HEK293 (cell line): Measurements from ENCODE around the gene KLK15.

Source experiments
- KLF16 ChIP-seq: fragments of 450-650 bp; formaldehyde crosslinking; IDR thresholded peaks from 2 replicates; pipeline ENCODE4 v1.5.1; 2017; ENCODE audit warnings: missing biosample characterization, missing genetic modification characterization
- MEIS1 ChIP-seq: sonication (generic); formaldehyde crosslinking; IDR thresholded peaks from 2 replicates; pipeline ENCODE4 v1.8.1; 2022; ENCODE audit warnings: missing genetic modification reagents, mild to moderate bottlenecking, borderline replicate concordance
- MZF1 ChIP-seq: fragments of 450-650 bp; formaldehyde crosslinking; IDR thresholded peaks from 2 replicates; pipeline ENCODE4 v1.5.1; 2017; ENCODE audit warnings: missing biosample characterization, missing genetic modification characterization, borderline replicate concordance
- SETDB1 ChIP-seq: IDR thresholded peaks from one replicate; pipeline ENCODE4 v1.6.1; 2017; ENCODE audit warnings: mild to moderate bottlenecking, low read length, moderate library complexity, mixed read lengths; ENCODE audit not compliant: insufficient read length
- SP3 ChIP-seq: fragments of 450-650 bp; formaldehyde crosslinking; IDR thresholded peaks from 2 replicates; pipeline ENCODE4 v1.5.1; 2016; ENCODE audit warnings: missing biosample characterization, missing genetic modification characterization
- ZBTB17 ChIP-seq: fragments of 450-650 bp; formaldehyde crosslinking; IDR thresholded peaks from 2 replicates; pipeline ENCODE4 v1.5.1; 2016; ENCODE audit warnings: missing biosample characterization, missing genetic modification characterization
- ZBTB20 ChIP-seq: fragments of 450-650 bp; formaldehyde crosslinking; IDR thresholded peaks from 2 replicates; pipeline ENCODE4 v1.5.1; 2016; ENCODE audit warnings: missing biosample characterization, missing genetic modification characterization
- ZFP3 ChIP-seq: fragments of 450-650 bp; formaldehyde crosslinking; IDR thresholded peaks from 2 replicates; pipeline ENCODE4 v1.5.1; 2016; ENCODE audit warnings: low read depth, missing biosample characterization, missing genetic modification characterization
- ZNF146 ChIP-seq: fragments of 450-650 bp; formaldehyde crosslinking; IDR thresholded peaks from 2 replicates; pipeline ENCODE4 v1.5.1; 2016; ENCODE audit warnings: missing biosample characterization, missing genetic modification characterization
- ZNF211 ChIP-seq: fragments of 450-650 bp; formaldehyde crosslinking; IDR thresholded peaks from 2 replicates; pipeline ENCODE4 v1.5.1; 2016; ENCODE audit warnings: low read depth, missing biosample characterization, missing genetic modification characterization
- ZNF223 ChIP-seq: fragments of 450-650 bp; formaldehyde crosslinking; IDR thresholded peaks from 2 replicates; pipeline ENCODE4 v1.5.1; 2016; ENCODE audit warnings: missing biosample characterization, missing genetic modification characterization
- ZNF302 ChIP-seq: fragments of 450-650 bp; formaldehyde crosslinking; IDR thresholded peaks from 2 replicates; pipeline ENCODE4 v1.5.1; 2016; ENCODE audit warnings: missing biosample characterization, missing genetic modification characterization, low read depth
- ZNF416 ChIP-seq: fragments of 450-650 bp; formaldehyde crosslinking; IDR thresholded peaks from 2 replicates; pipeline ENCODE4 v1.5.1; 2016; ENCODE audit warnings: missing biosample characterization, missing genetic modification characterization
- ZNF521 ChIP-seq: fragments of 450-650 bp; formaldehyde crosslinking; IDR thresholded peaks from 2 replicates; pipeline ENCODE4 v1.5.1; 2017; ENCODE audit warnings: missing biosample characterization, mild to moderate bottlenecking, missing genetic modification characterization
- ZNF529 ChIP-seq: fragments of 450-650 bp; formaldehyde crosslinking; IDR thresholded peaks from 2 replicates; pipeline ENCODE4 v1.5.1; 2017; ENCODE audit warnings: missing genetic modification characterization, missing biosample characterization; ENCODE audit not compliant: insufficient replicate concordance
- ZNF530 ChIP-seq: fragments of 450-650 bp; formaldehyde crosslinking; IDR thresholded peaks from 2 replicates; pipeline ENCODE4 v1.5.1; 2016; ENCODE audit warnings: low read depth, missing biosample characterization, missing genetic modification characterization
- ZNF549 ChIP-seq: fragments of 450-650 bp; IDR thresholded peaks from 2 replicates; pipeline ENCODE4 v1.5.1; 2018; ENCODE audit warnings: missing biosample characterization, missing genetic modification characterization, mild to moderate bottlenecking, inconsistent platforms, moderate library complexity
- ZNF558 ChIP-seq: fragments of 450-650 bp; formaldehyde crosslinking; IDR thresholded peaks from 2 replicates; pipeline ENCODE4 v1.5.1; 2016; ENCODE audit warnings: missing biosample characterization, missing genetic modification characterization
- ZNF560 ChIP-seq: fragments of 450-650 bp; formaldehyde crosslinking; IDR thresholded peaks from 2 replicates; pipeline ENCODE4 v1.5.1; 2017; ENCODE audit warnings: missing biosample characterization, missing genetic modification characterization, borderline replicate concordance
- ZNF571 ChIP-seq: fragments of 450-650 bp; formaldehyde crosslinking; IDR thresholded peaks from 2 replicates; pipeline ENCODE4 v1.5.0; 2017; ENCODE audit warnings: missing biosample characterization, missing genetic modification characterization
- ZNF670 ChIP-seq: fragments of 450-650 bp; formaldehyde crosslinking; IDR thresholded peaks from 2 replicates; pipeline ENCODE4 v1.5.1; 2016; ENCODE audit warnings: missing biosample characterization, missing genetic modification characterization, low read depth
- ZNF677 ChIP-seq: fragments of 450-650 bp; IDR thresholded peaks from 2 replicates; pipeline ENCODE4 v1.5.0; 2018; ENCODE audit warnings: missing biosample characterization, mild to moderate bottlenecking, missing genetic modification characterization, moderate library complexity
- ZNF701 ChIP-seq: fragments of 450-650 bp; formaldehyde crosslinking; IDR thresholded peaks from 2 replicates; pipeline ENCODE4 v1.5.1; 2016; ENCODE audit warnings: missing biosample characterization, missing genetic modification characterization
- ZNF777 ChIP-seq: fragments of 450-650 bp; formaldehyde crosslinking; IDR thresholded peaks from 2 replicates; pipeline ENCODE4 v1.5.1; 2017; ENCODE audit warnings: missing biosample characterization, missing genetic modification characterization, borderline replicate concordance
- TF ChIP-seq, protein P1 (sequence below): fragments of 450-650 bp; formaldehyde crosslinking; IDR thresholded peaks from 2 replicates; pipeline ENCODE4 v1.5.1; 2016; ENCODE audit warnings: missing biosample characterization, missing genetic modification characterization, borderline replicate concordance
- TF ChIP-seq, protein P2 (sequence below): fragments of 450-650 bp; formaldehyde crosslinking; IDR thresholded peaks from 2 replicates; pipeline ENCODE4 v1.5.1; 2016; ENCODE audit warnings: missing biosample characterization, missing genetic modification characterization
- TF ChIP-seq, protein P3 (sequence below): fragments of 450-650 bp; formaldehyde crosslinking; IDR thresholded peaks from 2 replicates; pipeline ENCODE4 v1.5.1; 2016; ENCODE audit warnings: missing biosample characterization, missing genetic modification characterization
- TF ChIP-seq, protein P4 (sequence below): fragments of 450-650 bp; formaldehyde crosslinking; IDR thresholded peaks from 2 replicates; pipeline ENCODE4 v1.5.1; 2016; ENCODE audit warnings: missing biosample characterization, missing genetic modification characterization
- TF ChIP-seq, protein P5 (sequence below): fragments of 450-650 bp; formaldehyde crosslinking; IDR thresholded peaks from 2 replicates; pipeline ENCODE4 v1.5.1; 2017; ENCODE audit warnings: missing biosample characterization, missing genetic modification characterization

The KLK15 gene

DNA sequence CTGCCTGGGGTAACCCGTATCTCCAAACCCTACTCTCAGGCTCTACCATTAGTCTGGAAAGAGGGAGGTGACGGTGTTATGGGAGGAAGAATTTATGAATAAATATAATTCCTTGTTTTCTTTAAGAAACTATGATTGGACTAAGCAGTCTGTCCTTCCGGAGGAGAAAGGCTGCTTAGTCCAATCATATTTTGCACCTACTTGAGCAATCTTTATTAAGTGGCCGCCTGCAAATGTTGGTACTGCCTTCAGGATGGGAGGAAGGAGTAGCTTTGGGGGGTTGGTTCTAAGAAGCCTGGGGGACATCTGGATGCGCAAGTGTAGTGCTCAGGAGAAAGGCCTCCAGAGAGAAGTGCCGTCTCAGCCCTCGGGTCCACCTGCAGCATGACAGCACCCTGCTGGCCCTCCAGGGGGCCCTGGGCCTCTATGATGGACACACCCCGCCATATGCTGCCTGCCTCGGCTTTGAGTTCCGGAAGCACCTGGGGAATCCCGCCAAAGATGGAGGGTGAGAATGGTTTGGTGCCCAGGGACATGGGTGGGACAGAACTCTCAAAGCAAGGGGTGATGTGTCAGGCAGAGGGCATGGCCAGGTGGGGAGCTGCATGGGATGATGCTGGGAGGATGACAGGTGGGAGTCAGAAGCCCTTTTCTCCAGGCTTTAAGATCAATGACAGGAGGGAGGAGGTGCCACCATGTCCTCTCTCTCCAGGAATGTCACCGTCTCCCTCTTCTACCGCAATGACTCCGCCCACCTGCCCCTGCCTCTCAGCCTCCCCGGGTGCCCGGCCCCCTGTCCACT lies 39.1 kb downstream of the KLK15 start (continued):
- TF ChIP-seq ZFP3 (tag by site-specific recombination) (no peak), ZNF223 (tag by site-specific recombination) (no peak), ZNF146 (0 out of 2 replicates have a peak, but pooled peaks have one; percentile 3), ZNF701 (tag by site-specific recombination) (no peak), ZNF560 (no peak), KLF16 (tag by site-specific recombination) (no peak; the same call in 1 of the 2 replicates), ZNF670 (tag by site-specific recombination) (no peak), ZNF530 (tag by site-specific recombination) (no peak), ZNF558 (tag by site-specific recombination) (no peak), ZBTB17 (tag by site-specific recombination) (no peak), MEIS1 (CRISPR knock-in tag) (no peak), SP3 (no peak; the same call in none of the 2 replicates), ZNF521 (tag by site-specific recombination) (no peak), ZNF549 (tag by site-specific recombination) (no peak), ZNF416 (no peak), SETDB1 (no peak), ZBTB20 (tag by site-specific recombination) (peak; percentile 91), ZNF529 (tag by site-specific recombination) (no peak), ZNF777 (no peak), ZNF571 (tag by site-specific recombination) (no peak), MZF1 (tag by site-specific recombination) (no peak; the same call in 1 of the 2 replicates), ZNF677 (tag by site-specific recombination) (no peak), ZNF302 (tag by site-specific recombination) (no peak), ZNF211 (tag by site-specific recombination) (no peak)
- TF ChIP-seq, protein P1, sequence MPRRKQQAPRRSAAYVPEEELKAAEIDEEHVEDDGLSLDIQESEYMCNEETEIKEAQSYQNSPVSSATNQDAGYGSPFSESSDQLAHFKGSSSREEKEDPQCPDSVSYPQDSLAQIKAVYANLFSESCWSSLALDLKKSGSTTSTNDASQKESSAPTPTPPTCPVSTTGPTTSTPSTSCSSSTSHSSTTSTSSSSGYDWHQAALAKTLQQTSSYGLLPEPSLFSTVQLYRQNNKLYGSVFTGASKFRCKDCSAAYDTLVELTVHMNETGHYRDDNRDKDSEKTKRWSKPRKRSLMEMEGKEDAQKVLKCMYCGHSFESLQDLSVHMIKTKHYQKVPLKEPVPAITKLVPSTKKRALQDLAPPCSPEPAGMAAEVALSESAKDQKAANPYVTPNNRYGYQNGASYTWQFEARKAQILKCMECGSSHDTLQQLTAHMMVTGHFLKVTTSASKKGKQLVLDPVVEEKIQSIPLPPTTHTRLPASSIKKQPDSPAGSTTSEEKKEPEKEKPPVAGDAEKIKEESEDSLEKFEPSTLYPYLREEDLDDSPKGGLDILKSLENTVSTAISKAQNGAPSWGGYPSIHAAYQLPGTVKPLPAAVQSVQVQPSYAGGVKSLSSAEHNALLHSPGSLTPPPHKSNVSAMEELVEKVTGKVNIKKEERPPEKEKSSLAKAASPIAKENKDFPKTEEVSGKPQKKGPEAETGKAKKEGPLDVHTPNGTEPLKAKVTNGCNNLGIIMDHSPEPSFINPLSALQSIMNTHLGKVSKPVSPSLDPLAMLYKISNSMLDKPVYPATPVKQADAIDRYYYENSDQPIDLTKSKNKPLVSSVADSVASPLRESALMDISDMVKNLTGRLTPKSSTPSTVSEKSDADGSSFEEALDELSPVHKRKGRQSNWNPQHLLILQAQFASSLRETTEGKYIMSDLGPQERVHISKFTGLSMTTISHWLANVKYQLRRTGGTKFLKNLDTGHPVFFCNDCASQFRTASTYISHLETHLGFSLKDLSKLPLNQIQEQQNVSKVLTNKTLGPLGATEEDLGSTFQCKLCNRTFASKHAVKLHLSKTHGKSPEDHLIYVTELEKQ (tag by site-specific recombination) = no peak
- TF ChIP-seq, protein P2, sequence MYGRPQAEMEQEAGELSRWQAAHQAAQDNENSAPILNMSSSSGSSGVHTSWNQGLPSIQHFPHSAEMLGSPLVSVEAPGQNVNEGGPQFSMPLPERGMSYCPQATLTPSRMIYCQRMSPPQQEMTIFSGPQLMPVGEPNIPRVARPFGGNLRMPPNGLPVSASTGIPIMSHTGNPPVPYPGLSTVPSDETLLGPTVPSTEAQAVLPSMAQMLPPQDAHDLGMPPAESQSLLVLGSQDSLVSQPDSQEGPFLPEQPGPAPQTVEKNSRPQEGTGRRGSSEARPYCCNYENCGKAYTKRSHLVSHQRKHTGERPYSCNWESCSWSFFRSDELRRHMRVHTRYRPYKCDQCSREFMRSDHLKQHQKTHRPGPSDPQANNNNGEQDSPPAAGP (tag by site-specific recombination) = no peak
- TF ChIP-seq, protein P3, sequence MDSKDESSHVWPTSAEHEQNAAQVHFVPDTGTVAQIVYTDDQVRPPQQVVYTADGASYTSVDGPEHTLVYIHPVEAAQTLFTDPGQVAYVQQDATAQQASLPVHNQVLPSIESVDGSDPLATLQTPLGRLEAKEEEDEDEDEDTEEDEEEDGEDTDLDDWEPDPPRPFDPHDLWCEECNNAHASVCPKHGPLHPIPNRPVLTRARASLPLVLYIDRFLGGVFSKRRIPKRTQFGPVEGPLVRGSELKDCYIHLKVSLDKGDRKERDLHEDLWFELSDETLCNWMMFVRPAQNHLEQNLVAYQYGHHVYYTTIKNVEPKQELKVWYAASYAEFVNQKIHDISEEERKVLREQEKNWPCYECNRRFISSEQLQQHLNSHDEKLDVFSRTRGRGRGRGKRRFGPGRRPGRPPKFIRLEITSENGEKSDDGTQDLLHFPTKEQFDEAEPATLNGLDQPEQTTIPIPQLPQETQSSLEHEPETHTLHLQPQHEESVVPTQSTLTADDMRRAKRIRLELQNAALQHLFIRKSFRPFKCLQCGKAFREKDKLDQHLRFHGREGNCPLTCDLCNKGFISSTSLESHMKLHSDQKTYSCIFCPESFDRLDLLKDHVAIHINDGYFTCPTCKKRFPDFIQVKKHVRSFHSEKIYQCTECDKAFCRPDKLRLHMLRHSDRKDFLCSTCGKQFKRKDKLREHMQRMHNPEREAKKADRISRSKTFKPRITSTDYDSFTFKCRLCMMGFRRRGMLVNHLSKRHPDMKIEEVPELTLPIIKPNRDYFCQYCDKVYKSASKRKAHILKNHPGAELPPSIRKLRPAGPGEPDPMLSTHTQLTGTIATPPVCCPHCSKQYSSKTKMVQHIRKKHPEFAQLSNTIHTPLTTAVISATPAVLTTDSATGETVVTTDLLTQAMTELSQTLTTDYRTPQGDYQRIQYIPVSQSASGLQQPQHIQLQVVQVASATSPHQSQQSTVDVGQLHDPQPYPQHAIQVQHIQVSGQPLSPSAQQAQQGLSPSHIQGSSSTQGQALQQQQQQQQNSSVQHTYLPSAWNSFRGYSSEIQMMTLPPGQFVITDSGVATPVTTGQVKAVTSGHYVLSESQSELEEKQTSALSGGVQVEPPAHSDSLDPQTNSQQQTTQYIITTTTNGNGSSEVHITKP (tag by site-specific recombination) = peak; percentile 91
- TF ChIP-seq, protein P4, sequence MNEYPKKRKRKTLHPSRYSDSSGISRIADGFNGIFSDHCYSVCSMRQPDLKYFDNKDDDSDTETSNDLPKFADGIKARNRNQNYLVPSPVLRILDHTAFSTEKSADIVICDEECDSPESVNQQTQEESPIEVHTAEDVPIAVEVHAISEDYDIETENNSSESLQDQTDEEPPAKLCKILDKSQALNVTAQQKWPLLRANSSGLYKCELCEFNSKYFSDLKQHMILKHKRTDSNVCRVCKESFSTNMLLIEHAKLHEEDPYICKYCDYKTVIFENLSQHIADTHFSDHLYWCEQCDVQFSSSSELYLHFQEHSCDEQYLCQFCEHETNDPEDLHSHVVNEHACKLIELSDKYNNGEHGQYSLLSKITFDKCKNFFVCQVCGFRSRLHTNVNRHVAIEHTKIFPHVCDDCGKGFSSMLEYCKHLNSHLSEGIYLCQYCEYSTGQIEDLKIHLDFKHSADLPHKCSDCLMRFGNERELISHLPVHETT = no peak
- TF ChIP-seq, protein P5, sequence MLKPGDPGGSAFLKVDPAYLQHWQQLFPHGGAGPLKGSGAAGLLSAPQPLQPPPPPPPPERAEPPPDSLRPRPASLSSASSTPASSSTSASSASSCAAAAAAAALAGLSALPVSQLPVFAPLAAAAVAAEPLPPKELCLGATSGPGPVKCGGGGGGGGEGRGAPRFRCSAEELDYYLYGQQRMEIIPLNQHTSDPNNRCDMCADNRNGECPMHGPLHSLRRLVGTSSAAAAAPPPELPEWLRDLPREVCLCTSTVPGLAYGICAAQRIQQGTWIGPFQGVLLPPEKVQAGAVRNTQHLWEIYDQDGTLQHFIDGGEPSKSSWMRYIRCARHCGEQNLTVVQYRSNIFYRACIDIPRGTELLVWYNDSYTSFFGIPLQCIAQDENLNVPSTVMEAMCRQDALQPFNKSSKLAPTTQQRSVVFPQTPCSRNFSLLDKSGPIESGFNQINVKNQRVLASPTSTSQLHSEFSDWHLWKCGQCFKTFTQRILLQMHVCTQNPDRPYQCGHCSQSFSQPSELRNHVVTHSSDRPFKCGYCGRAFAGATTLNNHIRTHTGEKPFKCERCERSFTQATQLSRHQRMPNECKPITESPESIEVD = no peak
